WTC11 (cell line): Measurements from ENCODE around the gene WDR83. TPM values are rescaled to one million over a fixed set of nuclear protein-coding genes. Genes with fewer than 3 reads are reported as not detected.
"Not testable (repeated sequence)": the region's sequence is repeated elsewhere in the genome, so short reads cannot be mapped to it uniquely, and the experiment has no call there.

Experiments used
- ATAC-seq: fragments of 200-7000 bp; cut with Tn5 transposase; 2 replicates; pipeline ENCODE4 v1.10.0; 2021; ENCODE audit warnings: mild to moderate bottlenecking, moderate library complexity
- CTCF ChIA-PET: fragments of 300-600 bp; sonication (Branson Sonifier 250); formaldehyde crosslinking; loops from one replicate; lab custom pipeline; 2021; ENCODE audit warnings: antibody characterized with exemption; lab: Charles Lee
- POLR2A ChIA-PET: fragments of 350-600 bp; sonication (Branson Sonifier 250); formaldehyde crosslinking; loops from one replicate; lab custom pipeline; 2021; ENCODE audit warnings: antibody characterized with exemption; lab: Charles Lee
- DNase-seq: peaks from one replicate; pipeline ENCODE4 v3.0.0; 2021; ENCODE audit warnings: low spot score
- H3K27ac Mint-ChIP-seq: 2 replicates; pipeline ENCODE4 v1.8.0; 2021; ENCODE audit warnings: mixed read lengths
- H3K27me3 Mint-ChIP-seq: 2 replicates; pipeline ENCODE4 v1.8.0; 2021; ENCODE audit warnings: low read depth, mild to moderate bottlenecking, moderate library complexity, mixed read lengths
- H3K36me3 Mint-ChIP-seq: 2 replicates; pipeline ENCODE4 v1.8.0; 2021; ENCODE audit warnings: mixed read lengths
- H3K4me1 Mint-ChIP-seq: 2 replicates; pipeline ENCODE4 v1.8.0; 2022; ENCODE audit warnings: mixed read lengths
- H3K4me3 Mint-ChIP-seq: 2 replicates; pipeline ENCODE4 v1.8.0; 2021; ENCODE audit warnings: mild to moderate bottlenecking, moderate library complexity, mixed read lengths
- H3K9me3 Mint-ChIP-seq: 2 replicates; pipeline ENCODE4 v1.8.0; 2021; ENCODE audit warnings: mixed read lengths
- CREB1 ChIP-seq: sonication (generic); formaldehyde crosslinking; IDR thresholded peaks from 2 replicates; pipeline ENCODE4 v1.8.0; 2023; ENCODE audit warnings: mild to moderate bottlenecking, missing genetic modification reagents
- CREM ChIP-seq: sonication (generic); formaldehyde crosslinking; IDR thresholded peaks from 2 replicates; pipeline ENCODE4 v1.8.1; 2022; ENCODE audit warnings: mild to moderate bottlenecking, missing genetic modification reagents, moderate library complexity
- FOXP1 ChIP-seq: sonication (generic); formaldehyde crosslinking; IDR thresholded peaks from 2 replicates; pipeline ENCODE4 v1.8.0; 2022; ENCODE audit warnings: missing genetic modification reagents, mild to moderate bottlenecking, moderate library complexity, borderline replicate concordance
- JUN ChIP-seq: sonication (generic); formaldehyde crosslinking; IDR thresholded peaks from 2 replicates; pipeline ENCODE4 v1.8.0; 2023; ENCODE audit warnings: mild to moderate bottlenecking, missing genetic modification reagents
- RELA ChIP-seq: sonication (generic); formaldehyde crosslinking; IDR thresholded peaks from 2 replicates; pipeline ENCODE4 v1.8.1; 2022; ENCODE audit warnings: missing genetic modification reagents, mild to moderate bottlenecking, borderline replicate concordance
- SMAD4 ChIP-seq: sonication (generic); formaldehyde crosslinking; IDR thresholded peaks from 2 replicates; pipeline ENCODE4 v1.8.0; 2022; ENCODE audit warnings: mild to moderate bottlenecking, missing genetic modification reagents
- ZNF138 ChIP-seq: sonication (generic); formaldehyde crosslinking; conservative IDR thresholded peaks from 2 replicates; pipeline ENCODE4 v1.8.1; 2022; ENCODE audit warnings: mild to moderate bottlenecking, moderate library complexity, missing genetic modification reagents
- ZNF263 ChIP-seq: sonication (generic); formaldehyde crosslinking; IDR thresholded peaks from 2 replicates; pipeline ENCODE4 v1.8.1; 2022; ENCODE audit warnings: low read depth, mild to moderate bottlenecking, moderate library complexity, missing genetic modification reagents
- total RNA-seq: library from RNA; stranded (reverse); gene quantifications from 3 replicates; pipeline ENCODE4 v1.2.3, GENCODE V29; 2021
- TF ChIP-seq, protein P1 (sequence below): sonication (generic); formaldehyde crosslinking; IDR thresholded peaks from 2 replicates; pipeline ENCODE4 v1.8.0; 2023; ENCODE audit warnings: mild to moderate bottlenecking, missing genetic modification reagents
- TF ChIP-seq, protein P2 (sequence below): sonication (generic); formaldehyde crosslinking; IDR thresholded peaks from 2 replicates; pipeline ENCODE4 v1.8.1; 2023; ENCODE audit warnings: mild to moderate bottlenecking, missing genetic modification reagents
- TF ChIP-seq, protein P3 (sequence below): fragments of 200-600 bp; IDR thresholded peaks from 2 replicates; pipeline ENCODE4 v1.8.0; 2022; ENCODE audit warnings: antibody characterized with exemption
- TF ChIP-seq, protein P4 (sequence below): fragments of 250-450 bp; sonication (Bioruptor Pico); IDR thresholded peaks from 2 replicates; pipeline ENCODE4 v1.9.0; 2021; ENCODE audit warnings: mild to moderate bottlenecking, borderline replicate concordance

Gene WDR83
- total RNA-seq, 1 experiment from 2014 or later: 21.8 TPM

DNA sequence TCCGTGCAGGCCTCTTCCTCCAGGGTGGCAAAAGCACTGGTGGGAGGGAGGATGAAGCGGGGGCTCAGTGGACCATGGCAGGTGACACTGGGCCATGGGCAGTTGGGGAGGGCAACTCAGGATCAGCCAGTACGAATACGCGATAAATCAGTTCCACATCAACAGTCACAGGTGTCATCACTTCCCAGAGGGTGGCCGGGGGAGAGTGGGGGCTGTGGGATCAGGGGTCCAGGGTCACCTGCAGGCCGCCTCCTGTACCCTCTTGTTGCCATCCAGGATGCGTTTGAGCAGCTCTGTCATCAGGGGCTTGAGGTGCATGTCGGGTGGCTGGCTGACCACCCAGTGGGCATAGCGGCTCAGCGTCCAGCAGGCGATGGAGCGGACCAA is 39.7 kb downstream of the WDR83 start (continued):
- no peak for TF ChIP-seq JUN (CRISPR knock-in tag)

DNA sequence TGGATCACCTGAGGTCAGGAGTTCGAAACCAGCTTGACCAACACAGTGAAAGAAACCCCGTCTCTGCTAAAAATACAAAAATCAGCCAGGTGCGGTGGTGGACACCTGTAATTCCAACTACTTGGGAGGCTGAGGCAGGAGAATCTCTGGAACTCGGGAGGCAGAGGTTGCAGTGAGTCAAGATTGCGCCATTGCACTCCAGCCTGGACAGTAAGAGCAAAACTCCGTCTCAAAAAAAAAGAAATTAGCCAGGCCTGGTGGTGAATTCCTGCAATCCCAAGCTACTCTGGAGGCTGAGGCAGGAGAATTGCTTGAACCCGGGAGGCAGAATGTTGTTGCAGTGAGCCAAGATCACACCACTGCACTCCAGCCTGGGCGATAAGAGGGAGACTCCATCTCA is 42.0 kb downstream of the WDR83 start:
- H3K27ac Mint-ChIP-seq: no peak overlapping the region
- no peaks in the 10 kb centered on the region for H3K9me3 Mint-ChIP-seq
- ATAC-seq (no peak), DNase-seq (no peak)
- H3K36me3 Mint-ChIP-seq: peaks cover 68% of the 10 kb centered on the region
- ChIA-PET POLR2A (no interaction called here), CTCF (interaction anchor here (0.6 kb wide), 1 partner anchor 30 kb away, joined by 4 read pairs; no protein-coding TSS in a partner anchor)
- no peaks in the 10 kb centered on the region for H3K27me3 Mint-ChIP-seq
- H3K4me1 Mint-ChIP-seq: no peaks in the 10 kb centered on the region
- TF ChIP-seq, protein P1, sequence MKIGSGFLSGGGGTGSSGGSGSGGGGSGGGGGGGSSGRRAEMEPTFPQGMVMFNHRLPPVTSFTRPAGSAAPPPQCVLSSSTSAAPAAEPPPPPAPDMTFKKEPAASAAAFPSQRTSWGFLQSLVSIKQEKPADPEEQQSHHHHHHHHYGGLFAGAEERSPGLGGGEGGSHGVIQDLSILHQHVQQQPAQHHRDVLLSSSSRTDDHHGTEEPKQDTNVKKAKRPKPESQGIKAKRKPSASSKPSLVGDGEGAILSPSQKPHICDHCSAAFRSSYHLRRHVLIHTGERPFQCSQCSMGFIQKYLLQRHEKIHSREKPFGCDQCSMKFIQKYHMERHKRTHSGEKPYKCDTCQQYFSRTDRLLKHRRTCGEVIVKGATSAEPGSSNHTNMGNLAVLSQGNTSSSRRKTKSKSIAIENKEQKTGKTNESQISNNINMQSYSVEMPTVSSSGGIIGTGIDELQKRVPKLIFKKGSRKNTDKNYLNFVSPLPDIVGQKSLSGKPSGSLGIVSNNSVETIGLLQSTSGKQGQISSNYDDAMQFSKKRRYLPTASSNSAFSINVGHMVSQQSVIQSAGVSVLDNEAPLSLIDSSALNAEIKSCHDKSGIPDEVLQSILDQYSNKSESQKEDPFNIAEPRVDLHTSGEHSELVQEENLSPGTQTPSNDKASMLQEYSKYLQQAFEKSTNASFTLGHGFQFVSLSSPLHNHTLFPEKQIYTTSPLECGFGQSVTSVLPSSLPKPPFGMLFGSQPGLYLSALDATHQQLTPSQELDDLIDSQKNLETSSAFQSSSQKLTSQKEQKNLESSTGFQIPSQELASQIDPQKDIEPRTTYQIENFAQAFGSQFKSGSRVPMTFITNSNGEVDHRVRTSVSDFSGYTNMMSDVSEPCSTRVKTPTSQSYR (CRISPR knock-in tag): no peak
- TF ChIP-seq, protein P2, sequence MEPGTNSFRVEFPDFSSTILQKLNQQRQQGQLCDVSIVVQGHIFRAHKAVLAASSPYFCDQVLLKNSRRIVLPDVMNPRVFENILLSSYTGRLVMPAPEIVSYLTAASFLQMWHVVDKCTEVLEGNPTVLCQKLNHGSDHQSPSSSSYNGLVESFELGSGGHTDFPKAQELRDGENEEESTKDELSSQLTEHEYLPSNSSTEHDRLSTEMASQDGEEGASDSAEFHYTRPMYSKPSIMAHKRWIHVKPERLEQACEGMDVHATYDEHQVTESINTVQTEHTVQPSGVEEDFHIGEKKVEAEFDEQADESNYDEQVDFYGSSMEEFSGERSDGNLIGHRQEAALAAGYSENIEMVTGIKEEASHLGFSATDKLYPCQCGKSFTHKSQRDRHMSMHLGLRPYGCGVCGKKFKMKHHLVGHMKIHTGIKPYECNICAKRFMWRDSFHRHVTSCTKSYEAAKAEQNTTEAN (CRISPR knock-in tag): no peak
- H3K4me3 Mint-ChIP-seq: no peak overlapping the region

DNA sequence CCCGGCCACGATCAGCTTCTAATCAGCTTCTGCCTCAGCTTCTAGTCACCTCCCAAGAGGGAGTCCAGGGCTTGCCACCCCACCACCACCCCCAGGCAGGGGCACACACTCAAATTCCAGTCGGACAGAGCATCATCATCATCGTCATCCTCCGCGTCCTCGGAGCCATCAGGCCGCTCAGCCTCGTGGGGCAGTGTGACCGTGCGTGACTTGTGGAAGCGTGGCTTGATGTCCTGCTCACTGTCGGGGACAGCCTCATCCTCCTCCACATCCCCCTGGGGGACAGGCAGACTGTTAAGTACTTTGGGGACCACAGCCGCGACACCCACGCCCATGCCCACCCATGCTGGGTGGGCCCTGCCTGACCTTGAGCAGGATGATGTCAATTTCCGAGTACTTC is 44.6 kb downstream of the WDR83 start:
- no peaks in the 10 kb centered on the region for H3K4me1 Mint-ChIP-seq
- no peaks in the 10 kb centered on the region for H3K27me3 Mint-ChIP-seq
- CTCF ChIA-PET: interaction anchor here (1.1 kb wide), 1 partner anchor 49 kb away, joined by 3 read pairs; no protein-coding TSS in a partner anchor
- DNase-seq: no peak
- H3K27ac Mint-ChIP-seq: no peak overlapping the region
- H3K36me3 Mint-ChIP-seq: peaks cover 63% of the 10 kb centered on the region
- H3K9me3 Mint-ChIP-seq: no peaks in the 10 kb centered on the region
- H3K4me3 Mint-ChIP-seq: no peak overlapping the region
- POLR2A ChIA-PET: no interaction called here
- TF ChIP-seq RELA (CRISPR knock-in tag) (no peak), FOXP1 (0 out of 2 replicates have a peak, but pooled peaks have one; percentile 8)
- TF ChIP-seq, all 79 proteins: peak for 1
- no peak for ATAC-seq

DNA sequence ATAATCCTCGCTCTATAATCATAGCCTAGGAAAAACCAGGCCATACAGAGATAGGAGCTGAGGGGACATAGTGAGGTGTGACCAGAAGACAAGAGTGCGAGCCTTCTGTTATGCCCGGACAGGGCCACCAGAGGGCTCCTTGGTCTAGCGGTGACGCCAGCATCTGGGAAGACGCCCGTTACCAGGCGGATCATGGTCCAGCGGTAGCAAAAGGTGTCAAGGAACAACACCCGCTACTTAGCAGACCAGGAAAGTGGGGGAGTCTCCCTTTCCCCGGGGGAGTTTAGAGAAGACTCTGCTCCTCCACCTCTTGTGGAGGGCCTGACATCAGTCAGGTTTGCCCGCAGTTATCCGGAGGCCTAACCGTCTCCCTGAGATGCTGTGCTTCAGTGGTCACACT is 45.5 kb downstream of the WDR83 start:
- H3K27me3 Mint-ChIP-seq, ATAC-seq, CTCF ChIA-PET, H3K9me3 Mint-ChIP-seq, H3K4me3 Mint-ChIP-seq, H3K27ac Mint-ChIP-seq, H3K4me1 Mint-ChIP-seq: not testable (repeated sequence)
- peak; percentile 62 for DNase-seq
- POLR2A ChIA-PET: interaction anchor here (0.7 kb wide), 1 partner anchor 25 kb away, joined by 4 read pairs; the partner anchor contains the start of gene GET3
- peaks cover 59% of the 10 kb centered on the region for H3K36me3 Mint-ChIP-seq
- TF ChIP-seq, protein P3, sequence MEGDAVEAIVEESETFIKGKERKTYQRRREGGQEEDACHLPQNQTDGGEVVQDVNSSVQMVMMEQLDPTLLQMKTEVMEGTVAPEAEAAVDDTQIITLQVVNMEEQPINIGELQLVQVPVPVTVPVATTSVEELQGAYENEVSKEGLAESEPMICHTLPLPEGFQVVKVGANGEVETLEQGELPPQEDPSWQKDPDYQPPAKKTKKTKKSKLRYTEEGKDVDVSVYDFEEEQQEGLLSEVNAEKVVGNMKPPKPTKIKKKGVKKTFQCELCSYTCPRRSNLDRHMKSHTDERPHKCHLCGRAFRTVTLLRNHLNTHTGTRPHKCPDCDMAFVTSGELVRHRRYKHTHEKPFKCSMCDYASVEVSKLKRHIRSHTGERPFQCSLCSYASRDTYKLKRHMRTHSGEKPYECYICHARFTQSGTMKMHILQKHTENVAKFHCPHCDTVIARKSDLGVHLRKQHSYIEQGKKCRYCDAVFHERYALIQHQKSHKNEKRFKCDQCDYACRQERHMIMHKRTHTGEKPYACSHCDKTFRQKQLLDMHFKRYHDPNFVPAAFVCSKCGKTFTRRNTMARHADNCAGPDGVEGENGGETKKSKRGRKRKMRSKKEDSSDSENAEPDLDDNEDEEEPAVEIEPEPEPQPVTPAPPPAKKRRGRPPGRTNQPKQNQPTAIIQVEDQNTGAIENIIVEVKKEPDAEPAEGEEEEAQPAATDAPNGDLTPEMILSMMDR: 0 out of 2 replicates have a peak, but pooled peaks have one; percentile 36

DNA sequence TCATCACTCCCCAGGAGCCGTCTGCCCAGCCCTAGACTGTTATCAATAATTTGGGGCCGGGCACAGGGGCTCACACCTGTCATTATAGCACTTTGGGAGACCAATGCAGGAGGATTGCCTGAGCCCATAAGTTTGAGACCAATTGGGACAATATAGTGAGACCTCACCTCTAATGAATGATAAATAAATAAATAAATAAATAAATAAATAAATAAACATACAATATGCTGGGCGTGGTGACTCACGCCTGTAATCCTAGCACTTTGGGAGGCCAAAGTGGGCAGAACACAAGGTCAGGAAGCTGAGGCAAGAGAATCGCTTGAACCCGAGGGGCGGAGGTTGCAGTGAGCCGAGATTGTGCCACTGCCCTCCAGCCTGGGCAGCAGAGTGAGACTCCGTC is 46.7 kb downstream of the WDR83 start:
- H3K4me3 Mint-ChIP-seq, DNase-seq, H3K27ac Mint-ChIP-seq, H3K4me1 Mint-ChIP-seq, POLR2A ChIA-PET, H3K27me3 Mint-ChIP-seq, ATAC-seq, H3K9me3 Mint-ChIP-seq: not testable (repeated sequence)
- peaks cover 58% of the 10 kb centered on the region for H3K36me3 Mint-ChIP-seq
- CTCF ChIA-PET: interaction anchor here (1.0 to 1.4 kb wide), 2 partner anchors 45 to 83 kb away, joined by 3 to 6 read pairs; no protein-coding TSS in a partner anchor

DNA sequence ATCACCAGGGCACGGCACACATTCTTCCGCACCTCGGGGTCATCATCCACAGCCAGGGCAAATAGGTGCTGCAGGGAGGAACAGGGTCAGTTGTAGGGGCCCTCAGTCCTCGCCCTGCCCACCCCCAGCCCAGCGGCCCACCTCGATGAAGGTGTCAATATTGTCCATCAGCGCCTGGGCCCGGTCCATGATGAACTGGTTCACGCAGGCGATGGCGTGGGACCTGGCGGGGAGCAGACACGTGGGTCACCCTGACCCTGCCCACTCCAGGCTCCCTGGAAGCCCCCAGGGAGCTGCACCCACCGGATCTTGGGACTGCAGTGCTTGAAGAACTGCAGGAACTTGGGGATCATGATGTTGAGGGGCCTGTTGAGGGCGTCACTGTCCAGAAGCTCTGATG is 48.5 kb downstream of the WDR83 start:
- ChIA-PET POLR2A (no interaction called here), CTCF (interaction anchor here (3.1 kb wide), 1 partner anchor 46 kb away, joined by 17 read pairs; no protein-coding TSS in a partner anchor)
- Mint-ChIP-seq H3K4me1 (no peaks in the 10 kb centered on the region), H3K27me3 (no peaks in the 10 kb centered on the region), H3K9me3 (no peaks in the 10 kb centered on the region), H3K27ac (no peak overlapping the region), H3K36me3 (peaks cover 54% of the 10 kb centered on the region), H3K4me3 (no peak overlapping the region)
- ATAC-seq (no peak), DNase-seq (no peak)
- TF ChIP-seq CREB1 (CRISPR knock-in tag) (no peak), CREM (CRISPR knock-in tag) (no peak), ZNF138 (no peak), SMAD4 (CRISPR knock-in tag) (no peak), ZNF263 (CRISPR knock-in tag) (no peak), FOXP1 (no peak)
- TF ChIP-seq, protein P4, sequence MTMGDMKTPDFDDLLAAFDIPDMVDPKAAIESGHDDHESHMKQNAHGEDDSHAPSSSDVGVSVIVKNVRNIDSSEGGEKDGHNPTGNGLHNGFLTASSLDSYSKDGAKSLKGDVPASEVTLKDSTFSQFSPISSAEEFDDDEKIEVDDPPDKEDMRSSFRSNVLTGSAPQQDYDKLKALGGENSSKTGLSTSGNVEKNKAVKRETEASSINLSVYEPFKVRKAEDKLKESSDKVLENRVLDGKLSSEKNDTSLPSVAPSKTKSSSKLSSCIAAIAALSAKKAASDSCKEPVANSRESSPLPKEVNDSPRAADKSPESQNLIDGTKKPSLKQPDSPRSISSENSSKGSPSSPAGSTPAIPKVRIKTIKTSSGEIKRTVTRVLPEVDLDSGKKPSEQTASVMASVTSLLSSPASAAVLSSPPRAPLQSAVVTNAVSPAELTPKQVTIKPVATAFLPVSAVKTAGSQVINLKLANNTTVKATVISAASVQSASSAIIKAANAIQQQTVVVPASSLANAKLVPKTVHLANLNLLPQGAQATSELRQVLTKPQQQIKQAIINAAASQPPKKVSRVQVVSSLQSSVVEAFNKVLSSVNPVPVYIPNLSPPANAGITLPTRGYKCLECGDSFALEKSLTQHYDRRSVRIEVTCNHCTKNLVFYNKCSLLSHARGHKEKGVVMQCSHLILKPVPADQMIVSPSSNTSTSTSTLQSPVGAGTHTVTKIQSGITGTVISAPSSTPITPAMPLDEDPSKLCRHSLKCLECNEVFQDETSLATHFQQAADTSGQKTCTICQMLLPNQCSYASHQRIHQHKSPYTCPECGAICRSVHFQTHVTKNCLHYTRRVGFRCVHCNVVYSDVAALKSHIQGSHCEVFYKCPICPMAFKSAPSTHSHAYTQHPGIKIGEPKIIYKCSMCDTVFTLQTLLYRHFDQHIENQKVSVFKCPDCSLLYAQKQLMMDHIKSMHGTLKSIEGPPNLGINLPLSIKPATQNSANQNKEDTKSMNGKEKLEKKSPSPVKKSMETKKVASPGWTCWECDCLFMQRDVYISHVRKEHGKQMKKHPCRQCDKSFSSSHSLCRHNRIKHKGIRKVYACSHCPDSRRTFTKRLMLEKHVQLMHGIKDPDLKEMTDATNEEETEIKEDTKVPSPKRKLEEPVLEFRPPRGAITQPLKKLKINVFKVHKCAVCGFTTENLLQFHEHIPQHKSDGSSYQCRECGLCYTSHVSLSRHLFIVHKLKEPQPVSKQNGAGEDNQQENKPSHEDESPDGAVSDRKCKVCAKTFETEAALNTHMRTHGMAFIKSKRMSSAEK: no peak
